ENCODE data around the gene DLK1.

GRCh38 chr14:100680439-100681051 is 46.1 kb upstream of the DLK1 start:
- TF ChIP-seq EP300 (IDR thresholded peaks at IDR 0.05; ENCODE audit: borderline replicate concordance) = no peak
- TF ChIP-seq, protein P1, sequence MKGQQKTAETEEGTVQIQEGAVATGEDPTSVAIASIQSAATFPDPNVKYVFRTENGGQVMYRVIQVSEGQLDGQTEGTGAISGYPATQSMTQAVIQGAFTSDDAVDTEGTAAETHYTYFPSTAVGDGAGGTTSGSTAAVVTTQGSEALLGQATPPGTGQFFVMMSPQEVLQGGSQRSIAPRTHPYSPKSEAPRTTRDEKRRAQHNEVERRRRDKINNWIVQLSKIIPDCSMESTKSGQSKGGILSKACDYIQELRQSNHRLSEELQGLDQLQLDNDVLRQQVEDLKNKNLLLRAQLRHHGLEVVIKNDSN (IDR thresholded peaks at IDR 0.05) = no peak
- no peak for TF ChIP-seq MAX (IDR thresholded peaks at IDR 0.05)
- TF ChIP-seq TCF12 (IDR thresholded peaks at IDR 0.05; ENCODE audit: low read depth) = no peak
- TF ChIP-seq TAF1 (IDR thresholded peaks at IDR 0.05; ENCODE audit: low read depth) = no peak
- no peak for TF ChIP-seq REST (IDR thresholded peaks at IDR 0.05; ENCODE audit: low read depth)
- TF ChIP-seq FOXM1 (IDR thresholded peaks at IDR 0.05; ENCODE audit: borderline replicate concordance, low read depth) = no peak
